Naive thymus-derived CD4-positive, alpha-beta T cell (primary cell): Measurements from ENCODE around the gene TENT4B. TPM values are rescaled to one million over a fixed set of nuclear protein-coding genes. Genes with fewer than 3 reads are reported as not detected.

ENCODE experiments used
- ATAC-seq: fragments of 150-1000 bp; cut with Tn5 transposase; 2 replicates; pipeline ENCODE4 v1.10.0; 2021; ENCODE audit warnings: mild to moderate bottlenecking, moderate library complexity
- CTCF ChIA-PET: fragments of 350-600 bp; sonication (Branson Sonifier 250); formaldehyde crosslinking; loops from one replicate; lab custom pipeline; 2021; ENCODE audit warnings: antibody characterized with exemption; lab: Charles Lee
- POLR2A ChIA-PET: fragments of 350-600 bp; sonication (Branson Sonifier 250); formaldehyde crosslinking; loops from one replicate; lab custom pipeline; 2021; ENCODE audit warnings: antibody characterized with exemption, inconsistent platforms; lab: Charles Lee
- DNase-seq, 9 donors: peaks; one replicate each; pipeline versions ENCODE4 v3.0.0 to v3.0.0-alpha.2; 2020 to 2022; ENCODE audit warnings: mixed read lengths in 1 of 9
- H3K27ac ChIP-seq: one replicate; pipeline ENCODE4 v1.7.0; 2013; ENCODE audit warnings: mild to moderate bottlenecking, low read depth, low read length, moderate library complexity
- H3K27me3 ChIP-seq, 2 donors: one replicate each; pipeline ENCODE4 v1.7.0; 2013; ENCODE audit warnings: low read length in 2 of 2, mild to moderate bottlenecking in 2 of 2, moderate library complexity in 2 of 2; ENCODE audit not compliant: control insufficient read depth in 2 of 2, insufficient read depth in 2 of 2
- H3K36me3 ChIP-seq, 3 experiments: 1 replicate in 2 of 3; 2 replicates in 1 of 3; pipeline ENCODE4 v1.7.0; 2013; ENCODE audit warnings: low read length in 3 of 3, mild to moderate bottlenecking in 3 of 3, moderate library complexity in 1 of 3; ENCODE audit not compliant: insufficient read depth in 3 of 3, control insufficient read depth in 2 of 3
- H3K4me1 ChIP-seq, 2 donors: one replicate each; pipeline ENCODE4 v1.7.0; 2013; ENCODE audit warnings: low read length in 2 of 2, mild to moderate bottlenecking in 2 of 2, moderate library complexity in 1 of 2; ENCODE audit not compliant: control insufficient read depth in 2 of 2, insufficient read depth in 2 of 2
- H3K4me3 ChIP-seq: 2 replicates; pipeline ENCODE4 v1.7.0; 2013; ENCODE audit warnings: mild to moderate bottlenecking, low read length
- H3K9me3 ChIP-seq, 3 experiments: 1 replicate in 2 of 3; 2 replicates in 1 of 3; pipeline ENCODE4 v1.7.0; 2013; ENCODE audit warnings: low read length in 3 of 3; ENCODE audit not compliant: control insufficient read depth in 2 of 3
- H3K27ac Mint-ChIP-seq, 9 donors: one replicate each; pipeline ENCODE4 v1.8.0; 2020 to 2022; ENCODE audit warnings: mixed read lengths in 9 of 9, mild to moderate bottlenecking in 8 of 9, moderate library complexity in 5 of 9, inconsistent platforms in 2 of 9
- H3K27me3 Mint-ChIP-seq, 5 donors: one replicate each; pipeline ENCODE4 v1.8.0; 2021 to 2022; ENCODE audit warnings: mixed read lengths in 5 of 5, mild to moderate bottlenecking in 1 of 5
- H3K36me3 Mint-ChIP-seq, 5 donors: one replicate each; pipeline ENCODE4 v1.8.0; 2020 to 2022; ENCODE audit warnings: mixed read lengths in 5 of 5, mild to moderate bottlenecking in 3 of 5, inconsistent platforms in 1 of 5
- H3K4me1 Mint-ChIP-seq, 7 donors: one replicate each; pipeline ENCODE4 v1.8.0; 2020 to 2022; ENCODE audit warnings: mixed read lengths in 7 of 7, mild to moderate bottlenecking in 3 of 7, inconsistent platforms in 1 of 7
- H3K4me3 Mint-ChIP-seq, 10 donors: one replicate each; pipeline ENCODE4 v1.8.0; 2020 to 2022; ENCODE audit warnings: mild to moderate bottlenecking in 10 of 10, mixed read lengths in 10 of 10, moderate library complexity in 6 of 10, inconsistent platforms in 2 of 10
- H3K9me3 Mint-ChIP-seq, 11 donors: one replicate each; pipeline ENCODE4 v1.8.0; 2020 to 2022; ENCODE audit warnings: mixed read lengths in 11 of 11, mild to moderate bottlenecking in 4 of 11, inconsistent platforms in 1 of 11, moderate library complexity in 1 of 11
- intact Hi-C, 2 donors: fragments of 100-400 bp; cut with micrococcal nuclease; formaldehyde crosslinking; loops; one replicate each; pipeline ENCODE4 v1.15.1; 2023
- polyA plus RNA-seq, 2 donors: library from polyadenylated mRNA; unstranded; fragments of 300-500 nt; fragmentation: Illumina TruSeq; gene quantifications; one replicate each; pipeline ENCODE4 v1.2.3, GENCODE V29; 2021
- total RNA-seq, 6 experiments: library from RNA in 5 of 6; stranded (reverse) in 5 of 6; gene quantifications; 1 replicate in 5 of 6; 2 replicates in 1 of 6; pipeline ENCODE4 v1.2.3 and lab custom pipeline; 2021 to 2026

TENT4B gene
- total and polyA plus RNA-seq, 7 experiments from 2014 or later = 5.0 to 25.9 (median 22.5) TPM

DNA sequence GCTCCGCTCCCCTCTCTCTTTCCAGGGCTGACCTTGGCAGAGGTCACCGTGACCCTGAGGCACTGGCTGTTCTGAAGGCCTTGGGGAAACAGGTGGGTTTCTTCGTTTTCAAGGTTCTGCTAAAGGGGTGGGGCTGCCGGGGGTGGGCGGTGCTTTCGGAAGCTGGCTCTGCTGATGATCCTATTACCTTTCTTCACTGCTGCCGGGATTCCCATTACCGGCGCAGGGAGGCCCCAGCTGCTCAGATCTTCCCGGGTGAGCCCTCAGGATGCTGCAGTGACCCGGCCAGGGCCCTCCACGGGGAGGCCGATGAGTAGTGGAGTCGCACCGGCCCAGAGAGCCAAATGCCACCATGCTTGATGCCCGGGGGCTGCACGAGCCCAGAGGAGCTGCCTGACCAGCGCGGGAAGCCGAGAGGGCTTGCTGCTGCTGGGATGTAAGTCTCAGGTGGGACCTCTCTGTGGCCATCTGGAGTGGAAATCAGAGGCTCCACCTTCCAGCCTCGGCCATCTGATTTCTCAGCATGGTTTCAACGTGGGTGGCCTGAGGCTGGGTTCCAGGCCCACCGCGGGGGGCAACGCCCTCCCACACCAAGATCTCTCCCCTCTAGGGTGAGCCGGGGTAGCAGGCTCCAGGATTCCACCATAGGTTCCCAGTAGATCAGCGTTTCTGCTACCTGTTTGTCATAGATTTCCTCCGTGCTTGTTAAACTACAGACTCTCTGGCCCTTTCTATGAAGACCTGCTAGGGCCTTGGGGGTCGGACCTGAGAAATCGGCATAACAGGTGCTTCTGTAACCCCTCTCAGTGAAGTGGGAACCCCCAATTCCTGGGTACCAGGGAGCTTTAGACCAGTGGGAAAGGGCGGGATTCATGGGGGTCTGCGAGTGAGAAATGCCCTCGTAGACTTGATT lies 91.7 kb downstream of the TENT4B start:
- H3K27me3 Mint-ChIP-seq = peaks cover 0 to 17% (median 0%) of the 10 kb centered on the region in 5 donors
- peaks cover 0 to 4% (median 0%) of the 10 kb centered on the region in 5 donors for H3K36me3 Mint-ChIP-seq
- peaks cover 6 to 8% of the 10 kb centered on the region in 2 donors for H3K4me1 ChIP-seq
- H3K9me3 Mint-ChIP-seq = no peaks in the 10 kb centered on the region
- peak overlapping the region in 4 of 9 donors; percentile 41 to 80 (median 61) for H3K27ac Mint-ChIP-seq
- intact Hi-C loops = loop anchor here in 1 of 2 donors (1.0 to 2.0 kb wide), 2 partner anchors 22 to 503 kb away; partner anchors contain the start of gene ADCY7
- peak overlapping the region; percentile 42 for H3K4me3 ChIP-seq
- H3K36me3 ChIP-seq = no peaks in the 10 kb centered on the region
- ATAC-seq (no peak), DNase-seq (no peak)
- ChIA-PET POLR2A (interaction anchor here (0.9 kb wide), 1 partner anchor 30 kb away, joined by 5 read pairs; no protein-coding TSS in a partner anchor), CTCF (interaction anchor here (1.3 kb wide), 1 partner anchor 40 kb away, joined by 3 read pairs; no protein-coding TSS in a partner anchor)
- no peaks in the 10 kb centered on the region for H3K9me3 ChIP-seq
- peak overlapping the region; percentile 58 to 82 (median 76) for H3K4me3 Mint-ChIP-seq
- no peak overlapping the region for H3K27ac ChIP-seq
- H3K27me3 ChIP-seq = no peaks in the 10 kb centered on the region
- peaks cover 0 to 16% (median 6%) of the 10 kb centered on the region in 7 donors for H3K4me1 Mint-ChIP-seq

DNA sequence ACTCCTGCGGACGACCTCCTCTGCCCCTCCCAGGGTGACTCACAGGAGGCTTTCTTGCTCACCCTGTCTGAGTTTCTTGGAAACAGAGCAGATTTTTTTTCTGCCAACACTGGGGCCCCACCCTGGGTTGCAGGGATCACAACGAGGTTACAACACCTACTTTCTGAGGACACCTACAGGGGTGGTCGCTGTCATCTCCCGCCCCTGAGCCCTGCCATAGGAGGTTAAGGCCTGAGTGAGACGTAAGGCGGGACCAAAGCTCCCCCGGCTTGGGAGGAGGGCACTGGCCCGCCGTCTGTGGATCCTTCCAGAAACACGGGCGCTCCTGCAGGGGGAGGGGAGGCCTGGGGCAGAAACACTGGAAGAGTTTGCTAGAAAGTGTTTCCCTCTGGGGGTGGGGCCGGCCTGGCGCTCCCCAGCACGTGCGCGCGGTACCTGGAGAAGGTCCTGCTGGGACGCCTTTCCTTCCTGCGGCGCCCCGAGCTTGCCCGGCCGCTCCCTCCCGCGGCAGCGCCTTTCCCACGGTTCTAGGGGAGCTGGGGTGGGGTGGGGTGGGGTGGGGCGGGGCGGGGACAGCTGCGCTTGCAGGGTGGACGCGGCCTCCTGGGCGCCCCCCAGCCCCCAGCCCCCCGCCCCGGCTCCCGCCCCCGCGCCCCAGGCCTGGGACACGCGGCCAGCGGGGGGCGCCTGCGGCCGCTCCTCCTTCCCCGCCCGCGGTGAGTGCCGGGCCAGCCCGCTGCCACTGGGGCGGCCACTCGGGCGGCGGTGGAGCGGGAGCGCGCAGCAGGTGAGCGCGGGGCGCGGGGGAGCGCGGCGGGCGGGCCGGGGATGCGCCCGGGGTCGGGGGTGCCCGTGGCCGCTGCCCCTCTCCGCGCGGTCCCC lies 92.6 kb downstream of the TENT4B start:
- Histone ChIP-seq H3K4me3 (peak overlapping the region; percentile 42), H3K36me3 (no peaks in the 10 kb centered on the region), H3K4me1 (peaks cover 6 to 8% of the 10 kb centered on the region in 2 donors), H3K27me3 (no peaks in the 10 kb centered on the region), H3K27ac (no peak overlapping the region), H3K9me3 (no peaks in the 10 kb centered on the region)
- H3K36me3 Mint-ChIP-seq = peaks cover 0 to 4% (median 0%) of the 10 kb centered on the region in 5 donors
- H3K4me3 Mint-ChIP-seq = peak overlapping the region; percentile 58 to 82 (median 76)
- no peaks in the 10 kb centered on the region for H3K9me3 Mint-ChIP-seq
- ATAC-seq (peak; percentile 84), DNase-seq (peak in 5 of 9 donors; percentile 15 to 67 (median 18))
- peaks cover 0 to 16% (median 6%) of the 10 kb centered on the region in 7 donors for H3K4me1 Mint-ChIP-seq
- intact Hi-C loops = loop anchor here (1.0 to 2.0 kb wide), 3 partner anchors 21 to 502 kb away; partner anchors contain the start of gene ADCY7 (in 1 of the 2)
- POLR2A ChIA-PET = interaction anchor here (0.9 kb wide), 1 partner anchor 29 kb away, joined by 5 read pairs; no protein-coding TSS in a partner anchor
- peaks cover 0 to 13% (median 0%) of the 10 kb centered on the region in 5 donors for H3K27me3 Mint-ChIP-seq
- CTCF ChIA-PET = interaction anchor here (1.3 kb wide), 1 partner anchor 39 kb away, joined by 3 read pairs; no protein-coding TSS in a partner anchor
- peak overlapping the region in 4 of 9 donors; percentile 41 to 80 (median 61) for H3K27ac Mint-ChIP-seq

DNA sequence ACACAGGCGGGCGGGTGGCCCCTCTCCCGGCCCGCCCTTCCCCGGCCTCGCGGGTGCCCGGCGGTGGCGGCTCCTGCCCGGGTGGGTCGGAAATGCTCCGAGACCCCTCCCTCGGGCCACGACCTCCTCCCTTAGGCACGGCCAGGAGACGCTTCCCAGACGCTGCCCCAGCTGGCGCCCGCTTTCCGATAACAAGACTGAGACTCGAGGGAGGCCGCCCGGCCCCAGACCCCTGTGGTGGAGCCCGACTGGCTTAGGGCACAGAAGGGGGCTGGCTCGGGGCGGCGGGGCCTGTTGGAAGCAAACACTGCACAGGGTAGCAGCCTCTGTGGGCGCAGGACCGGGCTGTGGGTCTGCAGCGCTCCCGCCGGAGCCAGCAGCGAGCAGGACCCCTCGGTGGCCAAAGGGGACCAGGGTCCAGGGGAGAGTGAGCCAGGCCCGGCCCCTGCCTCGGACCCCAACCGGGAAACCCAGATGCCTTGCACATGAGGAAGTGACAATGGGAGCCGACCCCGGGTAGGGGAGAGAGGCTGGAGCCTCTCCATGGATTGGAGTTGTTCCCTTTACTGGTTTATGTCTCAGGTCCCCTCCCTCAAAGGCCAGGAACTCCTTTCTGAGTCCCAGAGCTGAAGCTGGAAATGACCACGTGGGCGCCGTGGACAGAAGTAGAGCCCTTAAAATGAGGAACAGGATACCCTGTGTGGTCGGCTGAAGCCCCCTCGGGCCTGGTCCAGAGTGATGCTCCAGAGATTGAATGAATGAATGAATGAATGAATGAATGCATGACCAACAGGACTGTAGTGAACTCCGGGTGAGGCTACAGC lies 93.4 kb downstream of the TENT4B start:
- peaks cover 0 to 18% (median 6%) of the 10 kb centered on the region in 7 donors for H3K4me1 Mint-ChIP-seq
- H3K27me3 ChIP-seq = no peaks in the 10 kb centered on the region
- ChIA-PET POLR2A (interaction anchor here (0.8 kb wide), 1 partner anchor 117 kb away, joined by 4 read pairs; no protein-coding TSS in a partner anchor), CTCF (interaction anchor here (1.0 to 1.5 kb wide), 3 partner anchors 38 to 111 kb away, joined by 3 read pairs; no protein-coding TSS in a partner anchor)
- H3K27me3 Mint-ChIP-seq = peaks cover 0 to 6% (median 0%) of the 10 kb centered on the region in 5 donors
- no peaks in the 10 kb centered on the region for H3K9me3 Mint-ChIP-seq
- peak in 1 of 9 donors; percentile 42 for DNase-seq
- intact Hi-C loops = loop anchor here in 1 of 2 donors (2.0 kb wide), 1 partner anchor 28 kb away; no protein-coding TSS in a partner anchor
- peak overlapping the region; percentile 27 for H3K4me3 ChIP-seq
- peak overlapping the region; percentile 42 to 83 (median 72) for H3K4me3 Mint-ChIP-seq
- peaks cover 6 to 8% of the 10 kb centered on the region in 2 donors for H3K4me1 ChIP-seq
- peak; percentile 51 for ATAC-seq
- H3K36me3 ChIP-seq = no peaks in the 10 kb centered on the region
- no peak overlapping the region for H3K27ac ChIP-seq
- peaks cover 0 to 4% (median 0%) of the 10 kb centered on the region in 5 donors for H3K36me3 Mint-ChIP-seq
- H3K27ac Mint-ChIP-seq = peak overlapping the region in 3 of 9 donors; percentile 37 to 71 (median 44)
- no peaks in the 10 kb centered on the region for H3K9me3 ChIP-seq

- DNase-seq (no peak), ATAC-seq (no peak)
- Mint-ChIP-seq H3K4me3 (peak overlapping the region; percentile 16 to 83 (median 66)), H3K36me3 (peaks cover 0 to 4% (median 0%) of the 10 kb centered on the region in 5 donors), H3K4me1 (peaks cover 0 to 18% (median 6%) of the 10 kb centered on the region in 7 donors), H3K27ac (peak overlapping the region in 5 of 9 donors; percentile 37 to 81 (median 43)), H3K9me3 (no peaks in the 10 kb centered on the region), H3K27me3 (peaks cover 0 to 6% (median 0%) of the 10 kb centered on the region in 5 donors)
- Histone ChIP-seq H3K27me3 (no peaks in the 10 kb centered on the region), H3K4me1 (peaks cover 6 to 8% of the 10 kb centered on the region in 2 donors), H3K27ac (no peak overlapping the region), H3K36me3 (no peaks in the 10 kb centered on the region), H3K4me3 (no peak overlapping the region), H3K9me3 (no peaks in the 10 kb centered on the region)
- ChIA-PET POLR2A (interaction anchor here (0.8 kb wide), 1 partner anchor 117 kb away, joined by 4 read pairs; no protein-coding TSS in a partner anchor), CTCF (interaction anchor here (1.0 to 1.5 kb wide), 2 partner anchors 80 to 110 kb away, joined by 3 read pairs; no protein-coding TSS in a partner anchor)
- intact Hi-C loops = loop anchor here in 1 of 2 donors (2.0 kb wide), 1 partner anchor 27 kb away; no protein-coding TSS in a partner anchor
These were observed 94.2 kb downstream of the TENT4B start for GRCh38 chr16:50247123-50247905.
